K562 (cell line): ENCODE results near the gene GTF2H4. TPM values are rescaled to one million over a fixed set of nuclear protein-coding genes. Genes with fewer than 3 reads are reported as not detected.
A peak's percentile ranks its signal among the peaks of the same experiment; 100 is the strongest.

Source experiments
- BCOR ChIP-seq: fragments of 450-650 bp; IDR thresholded peaks from 2 replicates; pipeline ENCODE4 v1.6.1; 2016
- BMI1 ChIP-seq: fragments of 150-350 bp; IDR thresholded peaks from 2 replicates; pipeline ENCODE4 v1.6.1; 2014; ENCODE audit warnings: low read length
- CTCF ChIP-seq, 3 experiments: IDR thresholded peaks in 2 of 3; conservative IDR thresholded peaks in 1 of 3; 2 replicates each; pipeline ENCODE4 v1.5.1; 2011 to 2012; ENCODE audit warnings: low read length in 3 of 3, mild to moderate bottlenecking in 3 of 3, control low read depth in 2 of 3, improper control_type of control experiment in 1 of 3, inconsistent platforms in 1 of 3, low read depth in 1 of 3, mixed read lengths in 1 of 3, moderate library complexity in 1 of 3; ENCODE audit not compliant: insufficient read depth in 2 of 3
- DDX20 ChIP-seq: fragments of 450-650 bp; IDR thresholded peaks from 2 replicates; pipeline ENCODE4 v1.6.1; 2016; ENCODE audit warnings: missing genetic modification characterization, low read depth, mild to moderate bottlenecking, missing compliant biosample characterization, moderate library complexity
- ETV1 ChIP-seq: fragments of 450-650 bp; conservative IDR thresholded peaks from 2 replicates; pipeline ENCODE4 v1.6.1; 2016; ENCODE audit warnings: missing genetic modification characterization, control low read depth, low read depth, missing compliant biosample characterization
- EWSR1 ChIP-seq: fragments of 450-650 bp; IDR thresholded peaks from 2 replicates; pipeline ENCODE4 v1.6.1; 2018; ENCODE audit warnings: borderline replicate concordance, mild to moderate bottlenecking, low read depth, moderate library complexity; ENCODE audit not compliant: partially characterized antibody
- HDAC6 ChIP-seq: IDR thresholded peaks from 2 replicates; pipeline ENCODE4 v1.6.1; 2012; ENCODE audit warnings: low read depth, mild to moderate bottlenecking, control low read depth, inconsistent platforms, low read length, moderate library complexity
- MBD1 ChIP-seq: fragments of 250-450 bp; sonication (Bioruptor Pico); IDR thresholded peaks from 2 replicates; pipeline ENCODE4 v1.8.0; 2022; ENCODE audit warnings: inconsistent platforms
- NCOR1 ChIP-seq: fragments of 450-650 bp; IDR thresholded peaks from 2 replicates; pipeline ENCODE4 v1.6.1; 2016; ENCODE audit warnings: mild to moderate bottlenecking, moderate library complexity
- NR2C1 ChIP-seq, 2 experiments: fragments of 450-650 bp; IDR thresholded peaks; 2 replicates each; pipeline ENCODE4 v1.6.1; 2017; ENCODE audit warnings: mild to moderate bottlenecking in 2 of 2, antibody characterized with exemption in 1 of 2, inconsistent platforms in 1 of 2, missing compliant biosample characterization in 1 of 2, missing genetic modification characterization in 1 of 2
- POLR2A ChIP-seq: fragments of 450-650 bp; conservative IDR thresholded peaks from 2 replicates; pipeline ENCODE4 v1.6.1; 2016
- POU5F1 ChIP-seq: fragments of 150-350 bp; IDR thresholded peaks from 2 replicates; pipeline ENCODE4 v1.6.1; 2014; ENCODE audit warnings: borderline replicate concordance, low read length, low read depth, mild to moderate bottlenecking; ENCODE audit not compliant: partially characterized antibody
- SPI1 ChIP-seq: IDR thresholded peaks from 2 replicates; pipeline ENCODE4 v1.6.1; 2011; ENCODE audit warnings: low read depth, low read length, control low read depth, borderline replicate concordance
- ZNF668 ChIP-seq: fragments of 250-450 bp; sonication (Bioruptor Pico); IDR thresholded peaks from 2 replicates; pipeline ENCODE4 v1.8.0; 2022; ENCODE audit warnings: mild to moderate bottlenecking, inconsistent platforms
- polyA plus RNA-seq, 8 experiments: library from polyadenylated mRNA; depleted of rRNA in 4 of 8; stranded (reverse) in 5 of 8; unstranded in 3 of 8; fragments of >200 nt; fragmentation: Nextera tagmentation in 2 of 8; fragmentation: Illumina TruSeq in 1 of 8; extraction: Ambion mirVana in 2 of 8; extraction: Trizol in 1 of 8; gene quantifications; 2 replicates each; pipeline versions ENCODE4 v1.2.1 to v1.2.3, GENCODE V29; 2011 to 2014; ENCODE audit warnings: inconsistent platforms in 1 of 8, missing spikeins in 1 of 8
- total RNA-seq, 7 experiments: library from RNA; depleted of rRNA in 6 of 7; stranded (reverse); fragments of >200 nt in 6 of 7; fragmentation: Illumina TruSeq in 2 of 7; extraction: Trizol in 2 of 7; gene quantifications; 2 replicates each; pipeline versions ENCODE4 v1.2.1 to v1.2.3, GENCODE V29; 2011 to 2021; ENCODE audit warnings: low replicate concordance in 1 of 7
- TF ChIP-seq, protein P1 (sequence below): fragments of 250-450 bp; sonication (Bioruptor Pico); IDR thresholded peaks from 2 replicates; pipeline ENCODE4 v1.4.0; 2020; ENCODE audit warnings: mild to moderate bottlenecking, moderate library complexity, borderline replicate concordance
- TF ChIP-seq, protein P2 (sequence below): fragments of 200-800 bp; sonication (Bioruptor generic); IDR thresholded peaks from 2 replicates; pipeline ENCODE4 v1.6.1; 2017; ENCODE audit warnings: missing genetic modification characterization, missing compliant biosample characterization
- TF ChIP-seq, protein P3 (sequence below): sonication (generic); formaldehyde crosslinking; IDR thresholded peaks from 2 replicates; pipeline ENCODE4 v1.8.0; 2022; ENCODE audit warnings: mild to moderate bottlenecking, missing genetic modification reagents, borderline replicate concordance

The GTF2H4 gene
- total and polyA plus RNA-seq, 9 of the 15 experiments (the other 6 are each of a cell fraction or from before 2014, with no cell fraction given), result 3.6 to 86.1 (median 39.6) TPM

DNA sequence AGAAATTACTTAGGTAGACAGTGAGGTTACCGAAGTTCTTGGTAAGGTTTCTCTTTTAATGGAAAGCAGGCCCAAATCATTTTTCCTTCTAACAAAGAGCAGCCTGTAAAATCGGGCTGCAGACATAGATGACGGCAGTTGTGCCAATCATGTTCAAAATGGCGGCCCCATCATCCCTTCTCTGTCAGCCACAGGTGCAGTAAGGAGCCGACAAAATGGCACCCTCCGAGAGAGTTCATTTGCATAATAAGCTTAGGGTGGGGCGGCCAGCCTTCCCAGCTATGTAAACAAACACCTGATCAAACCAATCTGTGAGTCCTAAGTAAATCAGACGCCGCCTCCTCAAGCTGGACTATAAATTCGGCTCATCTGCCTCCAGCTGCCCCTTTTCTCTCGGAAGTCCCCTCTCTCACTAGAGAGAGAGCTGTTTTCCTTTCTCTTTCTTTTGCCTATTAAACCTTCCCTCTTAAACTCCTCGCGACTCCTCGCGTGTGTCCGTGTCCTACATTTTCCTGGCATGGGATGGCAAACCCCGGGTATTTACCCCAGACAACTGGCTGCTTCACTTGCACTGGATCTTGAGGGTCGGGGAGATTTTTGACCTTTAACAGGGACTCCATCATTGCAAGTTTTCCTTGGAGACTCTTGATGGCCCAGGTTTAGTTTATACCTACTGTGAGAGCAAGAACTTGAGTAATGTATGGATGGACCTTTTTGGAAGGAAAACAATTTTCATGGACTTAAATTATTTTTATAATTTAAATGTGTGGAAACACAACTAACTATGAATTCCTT, 32.6 kb upstream of the GTF2H4 start (continued):
- TF ChIP-seq, protein P1, sequence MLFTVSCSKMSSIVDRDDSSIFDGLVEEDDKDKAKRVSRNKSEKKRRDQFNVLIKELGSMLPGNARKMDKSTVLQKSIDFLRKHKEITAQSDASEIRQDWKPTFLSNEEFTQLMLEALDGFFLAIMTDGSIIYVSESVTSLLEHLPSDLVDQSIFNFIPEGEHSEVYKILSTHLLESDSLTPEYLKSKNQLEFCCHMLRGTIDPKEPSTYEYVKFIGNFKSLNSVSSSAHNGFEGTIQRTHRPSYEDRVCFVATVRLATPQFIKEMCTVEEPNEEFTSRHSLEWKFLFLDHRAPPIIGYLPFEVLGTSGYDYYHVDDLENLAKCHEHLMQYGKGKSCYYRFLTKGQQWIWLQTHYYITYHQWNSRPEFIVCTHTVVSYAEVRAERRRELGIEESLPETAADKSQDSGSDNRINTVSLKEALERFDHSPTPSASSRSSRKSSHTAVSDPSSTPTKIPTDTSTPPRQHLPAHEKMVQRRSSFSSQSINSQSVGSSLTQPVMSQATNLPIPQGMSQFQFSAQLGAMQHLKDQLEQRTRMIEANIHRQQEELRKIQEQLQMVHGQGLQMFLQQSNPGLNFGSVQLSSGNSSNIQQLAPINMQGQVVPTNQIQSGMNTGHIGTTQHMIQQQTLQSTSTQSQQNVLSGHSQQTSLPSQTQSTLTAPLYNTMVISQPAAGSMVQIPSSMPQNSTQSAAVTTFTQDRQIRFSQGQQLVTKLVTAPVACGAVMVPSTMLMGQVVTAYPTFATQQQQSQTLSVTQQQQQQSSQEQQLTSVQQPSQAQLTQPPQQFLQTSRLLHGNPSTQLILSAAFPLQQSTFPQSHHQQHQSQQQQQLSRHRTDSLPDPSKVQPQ (CRISPR knock-in tag), result no peak
- TF ChIP-seq POLR2A (peak; percentile 99), ZNF668 (peak; percentile 76; the same call in 1 of the 2 replicates), CTCF (IDR thresholded peaks at IDR 0.05 in 2 of 3, conservative IDR thresholded peaks at IDR 0.05 in 1 of 3; ENCODE audit: insufficient read depth in 2 of 3, low read depth in 1 of 3, low read length in 3 of 3) (0 out of 6 replicates have a peak, but pooled peaks of 1 of the 3 experiments have one; percentile 5), MBD1 (no peak), DDX20 (no peak), NR2C1 (IDR thresholded peaks at IDR 0.05) (no peak), NR2C1 (tag; IDR thresholded peaks at IDR 0.05) (peak; percentile 60), HDAC6 (no peak), SPI1 (no peak), BMI1 (no peak), ETV1 (tag) (peak; percentile 49; the same call in 1 of the 2 replicates), EWSR1 (no peak), BCOR (no peak), NCOR1 (peak; percentile 51; the same call in 1 of the 2 replicates), POU5F1 (no peak)
- TF ChIP-seq, protein P2, sequence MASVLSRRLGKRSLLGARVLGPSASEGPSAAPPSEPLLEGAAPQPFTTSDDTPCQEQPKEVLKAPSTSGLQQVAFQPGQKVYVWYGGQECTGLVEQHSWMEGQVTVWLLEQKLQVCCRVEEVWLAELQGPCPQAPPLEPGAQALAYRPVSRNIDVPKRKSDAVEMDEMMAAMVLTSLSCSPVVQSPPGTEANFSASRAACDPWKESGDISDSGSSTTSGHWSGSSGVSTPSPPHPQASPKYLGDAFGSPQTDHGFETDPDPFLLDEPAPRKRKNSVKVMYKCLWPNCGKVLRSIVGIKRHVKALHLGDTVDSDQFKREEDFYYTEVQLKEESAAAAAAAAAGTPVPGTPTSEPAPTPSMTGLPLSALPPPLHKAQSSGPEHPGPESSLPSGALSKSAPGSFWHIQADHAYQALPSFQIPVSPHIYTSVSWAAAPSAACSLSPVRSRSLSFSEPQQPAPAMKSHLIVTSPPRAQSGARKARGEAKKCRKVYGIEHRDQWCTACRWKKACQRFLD (CRISPR knock-in tag), result peak; percentile 60
- TF ChIP-seq, protein P3, sequence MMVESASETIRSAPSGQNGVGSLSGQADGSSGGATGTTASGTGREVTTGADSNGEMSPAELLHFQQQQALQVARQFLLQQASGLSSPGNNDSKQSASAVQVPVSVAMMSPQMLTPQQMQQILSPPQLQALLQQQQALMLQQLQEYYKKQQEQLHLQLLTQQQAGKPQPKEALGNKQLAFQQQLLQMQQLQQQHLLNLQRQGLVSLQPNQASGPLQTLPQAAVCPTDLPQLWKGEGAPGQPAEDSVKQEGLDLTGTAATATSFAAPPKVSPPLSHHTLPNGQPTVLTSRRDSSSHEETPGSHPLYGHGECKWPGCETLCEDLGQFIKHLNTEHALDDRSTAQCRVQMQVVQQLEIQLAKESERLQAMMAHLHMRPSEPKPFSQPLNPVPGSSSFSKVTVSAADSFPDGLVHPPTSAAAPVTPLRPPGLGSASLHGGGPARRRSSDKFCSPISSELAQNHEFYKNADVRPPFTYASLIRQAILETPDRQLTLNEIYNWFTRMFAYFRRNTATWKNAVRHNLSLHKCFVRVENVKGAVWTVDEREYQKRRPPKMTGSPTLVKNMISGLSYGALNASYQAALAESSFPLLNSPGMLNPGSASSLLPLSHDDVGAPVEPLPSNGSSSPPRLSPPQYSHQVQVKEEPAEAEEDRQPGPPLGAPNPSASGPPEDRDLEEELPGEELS (CRISPR knock-in tag), result no peak
